GM21619 (cell line): Measurements from ENCODE around the gene IP6K3.

ENCODE experiments used
- ATAC-seq: cut with Tn5 transposase; IDR thresholded peaks from one replicate; pipeline ENCODE4 v1.9.1; 2021; ENCODE audit not compliant: unreplicated experiment

Gene IP6K3

GRCh38 chr6:33693186-33694105 is 53.3 kb downstream of the IP6K3 start:
- no peak for ATAC-seq

GRCh38 chr6:33692760-33693158 is 53.9 kb downstream of the IP6K3 start:
- ATAC-seq, result no peak

- ATAC-seq, result no peak
Observed at GRCh38 chr6:33692078-33692759, 54.5 kb downstream of the IP6K3 start.

GRCh38 chr6:33691456-33692077 is 55.1 kb downstream of the IP6K3 start:
- ATAC-seq, result no peak

- no peak for ATAC-seq
Observed at GRCh38 chr6:33690766-33691165, 55.9 kb downstream of the IP6K3 start.

GRCh38 chr6:33689879-33690278 is 56.8 kb downstream of the IP6K3 start:
- no peak for ATAC-seq

GRCh38 chr6:33689148-33689494 is 57.6 kb downstream of the IP6K3 start:
- no peak for ATAC-seq

- ATAC-seq, result no peak
Observed at GRCh38 chr6:33688451-33689147, 58.1 kb downstream of the IP6K3 start.

- ATAC-seq, result no peak
Observed at GRCh38 chr6:33688006-33688405, 58.7 kb downstream of the IP6K3 start.

- no peak for ATAC-seq
Observed at GRCh38 chr6:33686981-33687975, 59.4 kb downstream of the IP6K3 start.

- no peak for ATAC-seq
Observed at GRCh38 chr6:33686225-33686924, 60.3 kb downstream of the IP6K3 start.

- ATAC-seq, result no peak
Observed at GRCh38 chr6:33685411-33686224, 61.1 kb downstream of the IP6K3 start.

GRCh38 chr6:33684983-33685382 is 61.7 kb downstream of the IP6K3 start:
- no peak for ATAC-seq

GRCh38 chr6:33684428-33684896 is 62.2 kb downstream of the IP6K3 start:
- no peak for ATAC-seq

GRCh38 chr6:33683576-33684427 is 62.9 kb downstream of the IP6K3 start:
- ATAC-seq, result no peak

GRCh38 chr6:33683051-33683571 is 63.6 kb downstream of the IP6K3 start:
- ATAC-seq, result no peak

- ATAC-seq, result no peak
Observed at GRCh38 chr6:33682341-33682740, 64.4 kb downstream of the IP6K3 start.
